ENCODE measurements around the gene MBD3L4.

The MBD3L4 gene

DNA sequence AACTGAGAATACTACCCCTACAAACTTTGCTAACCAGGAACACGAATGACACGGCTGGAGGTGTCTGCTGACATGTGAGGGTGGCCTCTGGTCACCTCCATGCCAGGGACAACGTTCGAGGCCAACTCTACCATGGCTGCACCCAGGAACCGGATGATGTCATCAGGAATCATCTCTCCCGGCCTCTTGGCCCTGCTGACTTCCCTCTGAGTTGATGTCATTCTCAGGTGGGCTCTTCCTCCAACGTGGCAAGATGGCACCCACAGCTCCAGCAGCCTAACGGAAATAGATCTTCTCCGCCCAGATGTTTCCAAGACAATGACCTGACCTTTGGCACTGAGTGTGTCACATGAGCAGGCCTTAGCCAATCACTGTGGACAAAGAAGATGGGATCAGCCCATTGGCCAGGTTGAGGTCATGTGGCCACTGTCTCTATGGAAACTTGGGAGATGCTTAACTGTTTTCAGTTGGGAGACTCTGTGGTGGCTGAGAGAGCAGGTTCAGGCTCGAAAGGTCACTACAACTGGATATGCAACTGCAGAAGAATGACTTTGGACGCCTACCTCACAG lies 33.8 kb downstream of the MBD3L4 start:
- H3K27me3 ChIP-seq (ENCODE audit: insufficient read depth, low read depth), result no peaks in the 10 kb centered on the region
- no peaks in the 10 kb centered on the region for H4K20me1 ChIP-seq (ENCODE audit: insufficient read depth)
- no peak overlapping the region for H3K4me3 ChIP-seq (IDR thresholded peaks at IDR 0.05; ENCODE audit: insufficient read depth, low read depth, low read length)
- H3K4me1 ChIP-seq (ENCODE audit: low read depth, poor library complexity, severe bottlenecking), result no peaks in the 10 kb centered on the region
- H3K79me2 ChIP-seq (ENCODE audit: insufficient read depth, low read depth), result no peaks in the 10 kb centered on the region
- no peak overlapping the region for H3K27ac ChIP-seq
- no peak overlapping the region for H3K9ac ChIP-seq
- H2AFZ ChIP-seq (ENCODE audit: low read depth), result no peak overlapping the region
- H3K36me3 ChIP-seq (ENCODE audit: insufficient read depth), result no peaks in the 10 kb centered on the region
- H3K4me2 ChIP-seq, result no peak overlapping the region
- TF ChIP-seq, protein P1, sequence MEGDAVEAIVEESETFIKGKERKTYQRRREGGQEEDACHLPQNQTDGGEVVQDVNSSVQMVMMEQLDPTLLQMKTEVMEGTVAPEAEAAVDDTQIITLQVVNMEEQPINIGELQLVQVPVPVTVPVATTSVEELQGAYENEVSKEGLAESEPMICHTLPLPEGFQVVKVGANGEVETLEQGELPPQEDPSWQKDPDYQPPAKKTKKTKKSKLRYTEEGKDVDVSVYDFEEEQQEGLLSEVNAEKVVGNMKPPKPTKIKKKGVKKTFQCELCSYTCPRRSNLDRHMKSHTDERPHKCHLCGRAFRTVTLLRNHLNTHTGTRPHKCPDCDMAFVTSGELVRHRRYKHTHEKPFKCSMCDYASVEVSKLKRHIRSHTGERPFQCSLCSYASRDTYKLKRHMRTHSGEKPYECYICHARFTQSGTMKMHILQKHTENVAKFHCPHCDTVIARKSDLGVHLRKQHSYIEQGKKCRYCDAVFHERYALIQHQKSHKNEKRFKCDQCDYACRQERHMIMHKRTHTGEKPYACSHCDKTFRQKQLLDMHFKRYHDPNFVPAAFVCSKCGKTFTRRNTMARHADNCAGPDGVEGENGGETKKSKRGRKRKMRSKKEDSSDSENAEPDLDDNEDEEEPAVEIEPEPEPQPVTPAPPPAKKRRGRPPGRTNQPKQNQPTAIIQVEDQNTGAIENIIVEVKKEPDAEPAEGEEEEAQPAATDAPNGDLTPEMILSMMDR (conservative IDR thresholded peaks at IDR 0.05; ENCODE audit: low read depth, low read length), result no peak

DNA sequence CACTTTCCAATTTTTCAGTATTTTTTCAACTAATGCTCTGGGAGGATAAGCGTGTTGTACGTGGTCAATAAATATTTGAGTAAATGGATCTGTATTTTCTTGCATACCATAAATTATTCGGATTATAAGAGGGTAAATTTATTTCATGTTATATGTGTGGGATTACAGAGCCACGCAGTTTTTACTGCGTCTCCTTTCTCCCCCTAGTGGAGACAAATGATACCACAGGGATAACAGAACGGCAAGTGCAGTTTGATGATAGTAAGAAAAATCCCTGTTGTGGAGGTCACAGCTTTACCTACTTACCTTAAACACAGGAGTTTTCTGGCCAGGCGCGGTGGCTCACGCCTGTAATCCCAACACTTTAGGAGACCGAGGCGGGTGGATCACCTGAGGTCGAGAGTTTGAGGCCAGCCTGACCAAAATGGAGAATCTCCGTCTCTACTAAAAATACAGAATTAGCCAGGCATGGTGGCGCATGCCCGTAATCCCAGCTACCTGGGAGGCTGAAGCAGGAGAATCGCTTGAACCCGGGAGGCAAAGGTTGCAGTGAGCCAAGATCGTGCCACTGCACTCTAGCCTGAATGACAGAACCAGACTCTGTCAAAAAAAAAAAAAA lies 35.6 kb downstream of the MBD3L4 start:
- Histone ChIP-seq H3K27me3 (ENCODE audit: insufficient read depth, low read depth) (peaks cover 3% of the 10 kb centered on the region; the same call in 1 of the 2 replicates), H2AFZ (ENCODE audit: low read depth) (no peak overlapping the region), H3K27ac (no peak overlapping the region), H4K20me1 (ENCODE audit: insufficient read depth) (no peaks in the 10 kb centered on the region), H3K79me2 (ENCODE audit: insufficient read depth, low read depth) (no peaks in the 10 kb centered on the region), H3K36me3 (ENCODE audit: insufficient read depth) (no peaks in the 10 kb centered on the region), H3K4me2 (no peak overlapping the region), H3K4me3 (IDR thresholded peaks at IDR 0.05; ENCODE audit: insufficient read depth, low read depth, low read length) (no peak overlapping the region), H3K9ac (no peak overlapping the region), H3K4me1 (ENCODE audit: low read depth, poor library complexity, severe bottlenecking) (no peaks in the 10 kb centered on the region)
- TF ChIP-seq, protein P1 (conservative IDR thresholded peaks at IDR 0.05; ENCODE audit: low read depth, low read length), result no peak

DNA sequence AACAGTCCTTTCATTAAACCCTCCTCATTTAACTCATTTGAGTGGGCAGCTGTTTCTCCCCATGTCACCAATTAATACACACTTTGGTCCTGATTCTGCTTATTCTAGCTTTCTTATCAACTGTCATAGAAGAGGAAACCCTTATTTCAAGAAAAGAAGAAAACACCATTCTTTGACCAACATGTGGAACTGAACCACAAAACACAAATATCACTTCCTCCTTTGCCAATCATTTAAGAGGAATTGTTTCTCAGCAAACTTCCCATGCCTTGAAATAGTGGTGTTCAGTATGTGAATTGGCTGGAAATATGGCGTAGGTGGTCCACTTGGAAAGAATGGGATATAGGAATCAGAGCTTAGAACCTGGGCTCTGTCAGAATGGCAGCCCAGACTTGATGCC lies 39.2 kb downstream of the MBD3L4 start:
- no peak overlapping the region for H2AFZ ChIP-seq (ENCODE audit: low read depth)
- no peak overlapping the region for H3K9ac ChIP-seq
- no peaks in the 10 kb centered on the region for H3K36me3 ChIP-seq (ENCODE audit: insufficient read depth)
- H4K20me1 ChIP-seq (ENCODE audit: insufficient read depth), result no peaks in the 10 kb centered on the region
- no peaks in the 10 kb centered on the region for H3K4me1 ChIP-seq (ENCODE audit: low read depth, poor library complexity, severe bottlenecking)
- no peak overlapping the region for H3K27ac ChIP-seq
- no peak overlapping the region for H3K4me2 ChIP-seq
- no peak overlapping the region for H3K4me3 ChIP-seq (IDR thresholded peaks at IDR 0.05; ENCODE audit: insufficient read depth, low read depth, low read length)
- TF ChIP-seq, protein P1 (conservative IDR thresholded peaks at IDR 0.05; ENCODE audit: low read depth, low read length), result no peak
- no peaks in the 10 kb centered on the region for H3K79me2 ChIP-seq (ENCODE audit: insufficient read depth, low read depth)
- H3K27me3 ChIP-seq (ENCODE audit: insufficient read depth, low read depth), result peaks cover 3% of the 10 kb centered on the region; the same call in 1 of the 2 replicates

DNA sequence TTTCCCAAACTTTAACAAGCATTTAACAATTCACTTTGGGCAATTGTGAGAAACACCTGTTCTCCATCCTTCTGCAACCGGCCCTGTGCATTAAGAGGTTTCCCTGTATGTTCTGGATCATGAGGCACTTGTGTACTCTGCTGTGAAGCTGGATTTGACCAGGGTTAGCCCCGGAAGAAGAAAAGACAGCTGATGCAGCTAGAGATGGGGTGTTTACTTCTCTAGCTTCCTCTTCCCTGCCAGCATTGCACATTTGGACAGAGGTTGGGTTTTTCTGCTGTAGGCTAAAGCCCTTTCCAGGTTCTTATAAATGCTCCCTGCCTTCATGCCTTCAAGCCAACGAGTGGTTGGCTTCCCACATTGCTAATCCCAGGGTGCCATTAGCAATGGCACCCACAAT lies 39.6 kb downstream of the MBD3L4 start:
- no peak overlapping the region for H3K9ac ChIP-seq
- H3K79me2 ChIP-seq (ENCODE audit: insufficient read depth, low read depth), result no peaks in the 10 kb centered on the region
- H3K4me3 ChIP-seq (IDR thresholded peaks at IDR 0.05; ENCODE audit: insufficient read depth, low read depth, low read length), result no peak overlapping the region
- no peaks in the 10 kb centered on the region for H3K36me3 ChIP-seq (ENCODE audit: insufficient read depth)
- TF ChIP-seq, protein P1 (conservative IDR thresholded peaks at IDR 0.05; ENCODE audit: low read depth, low read length), result no peak
- no peaks in the 10 kb centered on the region for H3K4me1 ChIP-seq (ENCODE audit: low read depth, poor library complexity, severe bottlenecking)
- H3K4me2 ChIP-seq, result no peak overlapping the region
- H3K27ac ChIP-seq, result no peak overlapping the region
- no peak overlapping the region; the same call in 1 of the 2 replicates for H2AFZ ChIP-seq (ENCODE audit: low read depth)
- peaks cover 3% of the 10 kb centered on the region; the same call in 1 of the 2 replicates for H3K27me3 ChIP-seq (ENCODE audit: insufficient read depth, low read depth)
- H4K20me1 ChIP-seq (ENCODE audit: insufficient read depth), result no peaks in the 10 kb centered on the region
